Measurements from ENCODE around the gene RASGRF1.

DNA sequence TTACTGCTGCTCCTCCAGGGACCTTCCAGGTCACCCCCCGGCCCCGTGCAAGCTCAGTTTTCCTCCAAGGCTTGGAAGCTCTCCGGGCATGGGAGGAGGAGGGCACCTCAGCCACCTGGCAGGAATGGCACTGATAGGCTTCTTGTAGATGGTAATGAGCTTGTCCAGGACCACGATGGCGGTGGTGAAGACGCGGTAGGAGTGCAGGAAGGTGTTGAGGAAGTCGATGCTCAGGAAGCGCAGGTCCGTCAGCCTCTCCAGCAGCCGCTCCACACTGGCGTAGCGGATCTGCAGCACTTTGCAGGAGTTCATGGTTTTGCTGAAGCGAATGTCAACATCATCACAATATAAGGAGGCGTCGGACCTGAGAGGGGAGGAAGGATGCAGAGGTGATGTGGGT lies 84.5 kb downstream of the RASGRF1 start:
- TF ChIP-seq ETS1 (IDR thresholded peaks at IDR 0.05) = no peak
- TF ChIP-seq, protein P1, sequence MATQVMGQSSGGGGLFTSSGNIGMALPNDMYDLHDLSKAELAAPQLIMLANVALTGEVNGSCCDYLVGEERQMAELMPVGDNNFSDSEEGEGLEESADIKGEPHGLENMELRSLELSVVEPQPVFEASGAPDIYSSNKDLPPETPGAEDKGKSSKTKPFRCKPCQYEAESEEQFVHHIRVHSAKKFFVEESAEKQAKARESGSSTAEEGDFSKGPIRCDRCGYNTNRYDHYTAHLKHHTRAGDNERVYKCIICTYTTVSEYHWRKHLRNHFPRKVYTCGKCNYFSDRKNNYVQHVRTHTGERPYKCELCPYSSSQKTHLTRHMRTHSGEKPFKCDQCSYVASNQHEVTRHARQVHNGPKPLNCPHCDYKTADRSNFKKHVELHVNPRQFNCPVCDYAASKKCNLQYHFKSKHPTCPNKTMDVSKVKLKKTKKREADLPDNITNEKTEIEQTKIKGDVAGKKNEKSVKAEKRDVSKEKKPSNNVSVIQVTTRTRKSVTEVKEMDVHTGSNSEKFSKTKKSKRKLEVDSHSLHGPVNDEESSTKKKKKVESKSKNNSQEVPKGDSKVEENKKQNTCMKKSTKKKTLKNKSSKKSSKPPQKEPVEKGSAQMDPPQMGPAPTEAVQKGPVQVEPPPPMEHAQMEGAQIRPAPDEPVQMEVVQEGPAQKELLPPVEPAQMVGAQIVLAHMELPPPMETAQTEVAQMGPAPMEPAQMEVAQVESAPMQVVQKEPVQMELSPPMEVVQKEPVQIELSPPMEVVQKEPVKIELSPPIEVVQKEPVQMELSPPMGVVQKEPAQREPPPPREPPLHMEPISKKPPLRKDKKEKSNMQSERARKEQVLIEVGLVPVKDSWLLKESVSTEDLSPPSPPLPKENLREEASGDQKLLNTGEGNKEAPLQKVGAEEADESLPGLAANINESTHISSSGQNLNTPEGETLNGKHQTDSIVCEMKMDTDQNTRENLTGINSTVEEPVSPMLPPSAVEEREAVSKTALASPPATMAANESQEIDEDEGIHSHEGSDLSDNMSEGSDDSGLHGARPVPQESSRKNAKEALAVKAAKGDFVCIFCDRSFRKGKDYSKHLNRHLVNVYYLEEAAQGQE (IDR thresholded peaks at IDR 0.05; ENCODE audit: unreplicated experiment) = no peak

All from GM23338 (cell line).